Transverse colon (tissue), 4 donors: ENCODE data around the gene TTLL3. TPM values are rescaled to one million over a fixed set of nuclear protein-coding genes. Genes with fewer than 3 reads are reported as not detected.
A peak's percentile ranks its signal among the peaks of the same experiment; 100 is the strongest.

Source experiments
- DNase-seq: peaks from one replicate; pipeline ENCODE4 v3.0.0-alpha.2; 2019
- H3K27ac ChIP-seq, 4 donors: fragments of 200-600 bp; sonication (generic); 2 replicates each; pipeline ENCODE4 v1.5.1; 2016 to 2018; ENCODE audit warnings: inconsistent platforms in 4 of 4
- H3K27me3 ChIP-seq: fragments of 200-600 bp; sonication (generic); 2 replicates; pipeline ENCODE4 v1.5.1; 2017; ENCODE audit warnings: inconsistent platforms
- H3K36me3 ChIP-seq, 4 donors: fragments of 200-600 bp; sonication (generic); 2 replicates each; pipeline ENCODE4 v1.5.1; 2017 to 2019; ENCODE audit warnings: inconsistent platforms in 4 of 4
- H3K4me1 ChIP-seq, 4 donors: fragments of 200-600 bp; sonication (generic); 2 replicates each; pipeline ENCODE4 v1.5.1; 2017 to 2020; ENCODE audit warnings: inconsistent platforms in 4 of 4
- H3K4me3 ChIP-seq, 4 donors: fragments of 200-600 bp; sonication (generic); 1 replicate in 1 of 4; 2 replicates in 3 of 4; pipeline versions ENCODE4 v1.5.1 to v1.6.1; 2017 to 2019; ENCODE audit warnings: inconsistent platforms in 4 of 4
- H3K9me3 ChIP-seq, 2 donors: fragments of 200-600 bp; sonication (generic); 2 replicates each; pipeline ENCODE4 v1.5.1; 2017 to 2019; ENCODE audit warnings: inconsistent platforms in 2 of 2
- CTCF ChIP-seq, 5 experiments: fragments of 200-600 bp in 3 of 5; fragments of 450-650 bp in 2 of 5; sonication (generic) in 3 of 5; IDR thresholded peaks; 1 replicate in 2 of 5; 2 replicates in 3 of 5; pipeline ENCODE4 v1.5.1; 2016 to 2017; ENCODE audit warnings: antibody characterized with exemption in 5 of 5, inconsistent platforms in 3 of 5, mild to moderate bottlenecking in 2 of 5, moderate library complexity in 1 of 5
- EP300 ChIP-seq: sonication (generic); formaldehyde crosslinking; IDR thresholded peaks from one replicate; pipeline ENCODE4 v1.6.1; 2017; ENCODE audit warnings: antibody characterized with exemption, low read depth
- POLR2A ChIP-seq: fragments of 450-650 bp; IDR thresholded peaks from one replicate; pipeline ENCODE4 v1.6.1; 2016; ENCODE audit warnings: antibody characterized with exemption, mild to moderate bottlenecking, moderate library complexity
- POLR2AphosphoS5 ChIP-seq, 3 donors: sonication (generic); formaldehyde crosslinking; IDR thresholded peaks; one replicate each; pipeline ENCODE4 v1.6.1; 2016; ENCODE audit warnings: antibody characterized with exemption in 3 of 3
- WGBS, 2 donors: methylation state at CpG; one replicate each; pipeline ENCODE4 v1.1.5; 2018; ENCODE audit warnings: low coverage in 1 of 2; 5-methylcytosine and 5-hydroxymethylcytosine counted together
- in situ Hi-C, 4 donors: fragments of 200-750 bp; cut with MboI; loops; one replicate each; pipeline versions ENCODE4 v1.15.0 to v1.15.1; 2017; ENCODE audit warnings: low sequenced_read_pairs in 3 of 4, low pct_ligation_motif_present in 1 of 4, low pct_unique_long_range_greater_than_20kb in 1 of 4
- intact Hi-C: fragments of 100-400 bp; cut with DNase I; formaldehyde crosslinking; loops from one replicate; pipeline ENCODE4 v1.15.1; 2023; ENCODE audit warnings: low total_unique reads
- total RNA-seq, 4 donors: library from RNA; depleted of rRNA; stranded (reverse); fragments of >200 nt; gene quantifications; one replicate each; pipeline ENCODE4 v1.1.0, GENCODE V29; 2016

The TTLL3 gene
- total RNA-seq, 4 donors from 2014 or later, result 47.4 to 352 (median 154) TPM

- DNase-seq, result no peak
- intact Hi-C loops (no loop called here), in situ Hi-C loops (no loop called here)
- Histone ChIP-seq H3K36me3 (peaks cover 2 to 60% (median 32%) of the 10 kb centered on the region in 4 donors), H3K27ac (no peak overlapping the region), H3K27me3 (no peaks in the 10 kb centered on the region), H3K4me1 (peaks cover 0 to 16% (median 9%) of the 10 kb centered on the region in 4 donors), H3K4me3 (no peak overlapping the region), H3K9me3 (no peaks in the 10 kb centered on the region)
- WGBS, 2 donors, result 76 to 85% methylated on average over 4 to 5 of the region's 5 CpGs
- TF ChIP-seq POLR2AphosphoS5 (IDR thresholded peaks at IDR 0.05), result no peak
- no peak for TF ChIP-seq CTCF (IDR thresholded peaks at IDR 0.05)
- no peak for TF ChIP-seq EP300
- TF ChIP-seq POLR2A, result no peak
These were observed 5.1 kb upstream of the TTLL3 start for GRCh38 chr3:9804996-9805395.

GRCh38 chr3:9806137-9806536 lies 3.9 kb upstream of the TTLL3 start:
- H3K36me3 ChIP-seq, result peaks cover 0 to 50% (median 26%) of the 10 kb centered on the region in 4 donors
- no peak for DNase-seq
- peaks cover 3 to 25% (median 18%) of the 10 kb centered on the region in 4 donors for H3K4me1 ChIP-seq
- H3K27ac ChIP-seq, result no peak overlapping the region
- no peak overlapping the region for H3K4me3 ChIP-seq
- in situ Hi-C loops, result no loop called here
- no peak for TF ChIP-seq CTCF (IDR thresholded peaks at IDR 0.05)
- no peaks in the 10 kb centered on the region for H3K9me3 ChIP-seq
- H3K27me3 ChIP-seq, result no peaks in the 10 kb centered on the region
- intact Hi-C loops, result no loop called here
- 60 to 93% methylated on average over 1 to 12 of the region's 12 CpGs for WGBS, 2 donors

GRCh38 chr3:9806688-9807589 lies 3.1 kb upstream of the TTLL3 start:
- TF ChIP-seq POLR2AphosphoS5 (IDR thresholded peaks at IDR 0.05), result no peak
- H3K36me3 ChIP-seq, result peaks cover 0 to 42% (median 22%) of the 10 kb centered on the region in 4 donors
- H3K4me1 ChIP-seq, result peaks cover 5 to 26% (median 18%) of the 10 kb centered on the region in 4 donors
- WGBS, 2 donors, result 99% methylated on average over 7 of the region's 7 CpGs; no CpG with 5 or more reads in 1 of the 2 donors
- H3K27me3 ChIP-seq, result no peaks in the 10 kb centered on the region
- in situ Hi-C loops (no loop called here), intact Hi-C loops (no loop called here)
- no peak overlapping the region for H3K27ac ChIP-seq
- DNase-seq, result no peak
- no peak overlapping the region for H3K4me3 ChIP-seq
- H3K9me3 ChIP-seq, result no peaks in the 10 kb centered on the region

GRCh38 chr3:9807981-9808344 lies 2.1 kb upstream of the TTLL3 start:
- intact Hi-C loops (no loop called here), in situ Hi-C loops (no loop called here)
- Histone ChIP-seq H3K9me3 (no peaks in the 10 kb centered on the region), H3K27me3 (no peaks in the 10 kb centered on the region), H3K4me3 (no peak overlapping the region), H3K27ac (peak overlapping the region in 2 of 4 donors; percentile 97 to 98), H3K4me1 (peaks cover 5 to 26% (median 18%) of the 10 kb centered on the region in 4 donors), H3K36me3 (peaks cover 0 to 38% (median 18%) of the 10 kb centered on the region in 4 donors)
- TF ChIP-seq POLR2A, result no peak
- TF ChIP-seq POLR2AphosphoS5 (IDR thresholded peaks at IDR 0.05), result no peak
- no peak for TF ChIP-seq EP300
- TF ChIP-seq CTCF (IDR thresholded peaks at IDR 0.05), result no peak
- WGBS, 2 donors, result 85 to 88% methylated on average over 2 of the region's 2 CpGs
- no peak for DNase-seq
